CD14-positive monocyte (primary cell): Measurements from ENCODE around the gene ZSCAN30. TPM values are rescaled to one million over a fixed set of nuclear protein-coding genes. Genes with fewer than 3 reads are reported as not detected.

Experiments
- DNase-seq, 3 donors: peaks; one replicate each; pipeline ENCODE4 v3.0.0-alpha.2; 2011 to 2022
- H2AFZ ChIP-seq: 2 replicates; pipeline ENCODE4 v1.6.0; 2012; ENCODE audit warnings: mild to moderate bottlenecking, low read depth, low read length, inconsistent platforms; ENCODE audit not compliant: insufficient read depth, poor library complexity, severe bottlenecking
- H3K27ac ChIP-seq, 2 donors: 1 replicate in 1 of 2; 2 replicates in 1 of 2; pipeline ENCODE4 v1.5.1; 2012 to 2013; ENCODE audit warnings: low read length in 2 of 2, control low read depth in 1 of 2, inconsistent platforms in 1 of 2, low read depth in 1 of 2, mild to moderate bottlenecking in 1 of 2
- H3K27me3 ChIP-seq, 2 donors: one replicate each; pipeline versions ENCODE4 v1.6.0 to v1.6.1; 2011 to 2013; ENCODE audit warnings: low read length in 2 of 2; ENCODE audit not compliant: control insufficient read depth in 2 of 2, insufficient read depth in 2 of 2
- H3K36me3 ChIP-seq, 2 donors: replicated peaks in 1 of 2; 1 replicate in 1 of 2; 2 replicates in 1 of 2; pipeline versions ENCODE4 v1.5.1 to v1.6.1; 2012 to 2013; ENCODE audit warnings: low read length in 2 of 2, control low read depth in 1 of 2, inconsistent platforms in 1 of 2, mild to moderate bottlenecking in 1 of 2; ENCODE audit not compliant: insufficient read depth in 2 of 2, control insufficient read depth in 1 of 2
- H3K4me1 ChIP-seq, 2 donors: 1 replicate in 1 of 2; 2 replicates in 1 of 2; pipeline versions ENCODE4 v1.5.1 to v1.6.1; 2012 to 2013; ENCODE audit warnings: low read length in 2 of 2, control low read depth in 1 of 2, inconsistent platforms in 1 of 2, mild to moderate bottlenecking in 1 of 2, moderate library complexity in 1 of 2; ENCODE audit not compliant: insufficient read depth in 2 of 2, control insufficient read depth in 1 of 2
- H3K4me2 ChIP-seq: replicated peaks from 2 replicates; pipeline ENCODE3; 2012; ENCODE audit warnings: low read length, moderate library complexity, mild to moderate bottlenecking; ENCODE audit not compliant: poor library complexity, severe bottlenecking; ENCODE audit errors: extremely low read depth
- H3K4me3 ChIP-seq, 3 experiments: fragments of 200-600 bp in 1 of 3; sonication (generic) in 1 of 3; replicated peaks in 1 of 3; 1 replicate in 2 of 3; 2 replicates in 1 of 3; pipeline ENCODE4 v1.5.1; 2011 to 2013; ENCODE audit warnings: low read length in 3 of 3, mild to moderate bottlenecking in 3 of 3, control low read depth in 2 of 3, low read depth in 2 of 3, inconsistent platforms in 1 of 3, moderate library complexity in 1 of 3
- H3K79me2 ChIP-seq: 2 replicates; pipeline ENCODE4 v1.6.0; 2012; ENCODE audit warnings: mild to moderate bottlenecking, control low read depth, inconsistent platforms, low read length, moderate library complexity; ENCODE audit not compliant: insufficient read depth
- H3K9ac ChIP-seq: 2 replicates; pipeline ENCODE4 v1.6.0; 2017; ENCODE audit warnings: low read length, mild to moderate bottlenecking; ENCODE audit not compliant: insufficient read depth, poor library complexity, severe bottlenecking
- H3K9me3 ChIP-seq, 2 donors: replicated peaks in 1 of 2; 1 replicate in 1 of 2; 2 replicates in 1 of 2; pipeline versions ENCODE4 v1.5.1 to v1.6.1; 2012 to 2013; ENCODE audit warnings: low read length in 2 of 2, control low read depth in 1 of 2; ENCODE audit not compliant: control insufficient read depth in 1 of 2, insufficient read depth in 1 of 2
- H4K20me1 ChIP-seq: 2 replicates; pipeline ENCODE4 v1.6.0; 2012; ENCODE audit warnings: mild to moderate bottlenecking, low read length, control low read depth, moderate library complexity; ENCODE audit not compliant: insufficient read depth
- H3K27ac Mint-ChIP-seq, 7 donors: one replicate each; pipeline ENCODE4 v1.8.0; 2020; ENCODE audit warnings: mild to moderate bottlenecking in 7 of 7, mixed read lengths in 7 of 7, moderate library complexity in 6 of 7, inconsistent platforms in 2 of 7
- H3K27me3 Mint-ChIP-seq, 3 donors: one replicate each; pipeline ENCODE4 v1.8.0; 2021 to 2022; ENCODE audit warnings: low read depth in 3 of 3, mild to moderate bottlenecking in 3 of 3, mixed read lengths in 3 of 3, moderate library complexity in 3 of 3, inconsistent platforms in 1 of 3
- H3K36me3 Mint-ChIP-seq, 2 donors: one replicate each; pipeline ENCODE4 v1.8.0; 2020; ENCODE audit warnings: mixed read lengths in 2 of 2, inconsistent platforms in 1 of 2, mild to moderate bottlenecking in 1 of 2
- H3K4me1 Mint-ChIP-seq: one replicate; pipeline ENCODE4 v1.8.0; 2020; ENCODE audit warnings: mild to moderate bottlenecking, mixed read lengths
- H3K4me3 Mint-ChIP-seq, 2 donors: one replicate each; pipeline ENCODE4 v1.8.0; 2020; ENCODE audit warnings: mild to moderate bottlenecking in 2 of 2, mixed read lengths in 2 of 2, moderate library complexity in 1 of 2
- H3K9me3 Mint-ChIP-seq, 7 donors: one replicate each; pipeline ENCODE4 v1.8.0; 2020 to 2022; ENCODE audit warnings: mixed read lengths in 7 of 7, mild to moderate bottlenecking in 6 of 7, moderate library complexity in 6 of 7, inconsistent platforms in 2 of 7
- CTCF ChIP-seq: fragments of 200-600 bp; IDR thresholded peaks from one replicate; pipeline ENCODE4 v1.8.0; 2022; ENCODE audit warnings: antibody characterized with exemption, mild to moderate bottlenecking
- WGBS: methylation state at CpG from one replicate; pipeline ENCODE4 v1.1.5; 2013; ENCODE audit warnings: missing lambda C conversion rate; ENCODE audit not compliant: insufficient coverage; 5-methylcytosine and 5-hydroxymethylcytosine counted together
- intact Hi-C, 2 donors: fragments of 100-400 bp; cut with micrococcal nuclease; formaldehyde crosslinking; loops; one replicate each; pipeline versions ENCODE4 v1.15.0 to v1.15.1; 2023
- polyA plus RNA-seq, 3 donors: library from polyadenylated mRNA; depleted of rRNA in 1 of 3; unstranded in 2 of 3; stranded (reverse) in 1 of 3; fragments of 300-500 nt in 2 of 3; fragments of >200 nt in 1 of 3; fragmentation: Illumina TruSeq in 2 of 3; gene quantifications; 1 replicate in 2 of 3; 2 replicates in 1 of 3; pipeline ENCODE4 v1.2.3, GENCODE V29; 2012 to 2021

ZSCAN30 gene
- polyA plus RNA-seq, 3 donors: 1.3 to 3.2 (median 1.7) TPM

GRCh38 chr18:35324926-35325655, 35.1 kb upstream of the ZSCAN30 start:
- peaks cover 0 to 3% (median 2%) of the 10 kb centered on the region in 7 donors for H3K9me3 Mint-ChIP-seq

More at GRCh38 chr18:35324926-35325655, 35.1 kb upstream of the ZSCAN30 start:
- no peak overlapping the region for H3K4me2 ChIP-seq
- Mint-ChIP-seq H3K27me3 (peaks cover 0 to 1% (median 0%) of the 10 kb centered on the region in 3 donors), H3K4me1 (no peaks in the 10 kb centered on the region), H3K36me3 (no peaks in the 10 kb centered on the region), H3K27ac (no peak overlapping the region), H3K4me3 (no peak overlapping the region)
- intact Hi-C loops: no loop called here
- WGBS: no CpG with 5 or more reads among the region's 2 CpGs
- H3K4me1 ChIP-seq: no peaks in the 10 kb centered on the region
- TF ChIP-seq CTCF: no peak
- no peaks in the 10 kb centered on the region for H3K27me3 ChIP-seq
- no peak overlapping the region for H3K9ac ChIP-seq
- H3K9me3 ChIP-seq: no peaks in the 10 kb centered on the region
- H4K20me1 ChIP-seq: no peaks in the 10 kb centered on the region
- H3K27ac ChIP-seq: no peak overlapping the region
- no peaks in the 10 kb centered on the region for H3K36me3 ChIP-seq
- H2AFZ ChIP-seq: no peak overlapping the region
- no peaks in the 10 kb centered on the region for H3K79me2 ChIP-seq
- no peak overlapping the region for H3K4me3 ChIP-seq
- DNase-seq: no peak
